Jurkat, Clone E6-1 (cell line): ENCODE results near the gene SLC4A4. TPM values are rescaled to one million over a fixed set of nuclear protein-coding genes. Genes with fewer than 3 reads are reported as not detected.

Experiments
- DNase-seq: peaks from one replicate; pipeline ENCODE4 v3.0.0-alpha.2; 2011; ENCODE audit warnings: low read depth, low spot score
- H3K4me3 ChIP-seq: 2 replicates; pipeline ENCODE4 v1.5.1; 2011; ENCODE audit warnings: mild to moderate bottlenecking, low read length, control low read depth, moderate library complexity
- polyA plus RNA-seq: library from polyadenylated mRNA; unstranded; fragments of >200 nt; gene quantifications from one replicate; pipeline ENCODE4 v1.2.1, GENCODE V29; 2012; ENCODE audit warnings: missing spikeins; ENCODE audit not compliant: insufficient read length, insufficient read depth

Gene SLC4A4
- polyA plus RNA-seq: not detected

DNA sequence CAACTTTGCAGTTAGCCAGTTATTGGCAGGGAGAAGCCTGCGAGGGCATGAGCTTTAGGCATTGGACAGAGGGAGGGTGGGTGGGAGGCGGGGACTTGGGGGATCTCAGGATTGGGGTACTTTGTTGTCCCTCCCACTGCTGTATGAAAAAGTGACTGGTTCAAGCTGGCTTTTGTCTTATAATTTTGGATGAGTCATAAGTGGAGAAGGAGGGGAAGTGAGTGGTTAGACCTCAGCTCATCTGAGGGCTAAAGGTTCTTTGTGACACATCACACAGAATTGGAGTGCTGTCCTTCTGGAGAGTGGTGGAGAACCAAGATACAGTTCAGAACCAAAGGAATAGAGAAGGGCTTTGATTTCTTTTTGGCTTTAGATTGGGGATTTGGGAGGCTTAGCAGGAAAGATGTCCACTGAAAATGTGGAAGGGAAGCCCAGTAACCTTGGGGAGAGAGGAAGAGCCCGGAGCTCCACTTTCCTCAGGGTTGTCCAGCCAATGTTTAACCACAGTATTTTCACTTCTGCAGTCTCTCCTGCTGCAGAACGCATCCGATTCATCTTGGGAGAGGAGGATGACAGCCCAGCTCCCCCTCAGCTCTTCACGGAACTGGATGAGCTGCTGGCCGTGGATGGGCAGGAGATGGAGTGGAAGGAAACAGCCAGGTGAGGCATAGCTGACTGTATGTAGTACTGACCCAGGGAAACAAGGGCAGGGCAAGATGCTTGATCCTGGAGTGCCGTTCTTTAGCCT lies at the start of gene SLC4A4:
Gene SLC4A4 (plus strand): TSS at position 175 of the 748 bp plus-strand sequence.
- peak; percentile 35 for DNase-seq
- no peak within 1 kb of the TSS for H3K4me3 ChIP-seq

DNA sequence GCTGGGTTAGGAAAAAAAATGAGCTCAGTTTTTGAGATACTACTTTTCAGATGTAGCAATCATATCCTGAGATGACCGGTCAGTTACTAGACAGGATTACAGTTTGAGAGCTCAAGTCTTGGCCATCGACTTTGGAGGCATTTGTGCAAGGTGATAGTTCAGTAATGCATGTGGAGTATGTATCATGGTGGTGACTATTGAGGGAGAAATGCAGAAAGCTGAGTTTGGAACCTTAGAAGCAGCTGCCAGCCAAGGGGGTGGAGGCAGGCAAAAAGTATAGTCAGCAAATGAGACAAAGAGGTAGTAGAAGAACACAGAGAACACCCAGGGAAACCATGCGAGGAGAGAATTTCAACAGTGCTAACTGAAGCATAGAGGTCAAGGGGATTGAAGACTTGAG lies 48.7 kb upstream of the SLC4A4 start:
- H3K4me3 ChIP-seq: no peak overlapping the region
- DNase-seq: no peak

DNA sequence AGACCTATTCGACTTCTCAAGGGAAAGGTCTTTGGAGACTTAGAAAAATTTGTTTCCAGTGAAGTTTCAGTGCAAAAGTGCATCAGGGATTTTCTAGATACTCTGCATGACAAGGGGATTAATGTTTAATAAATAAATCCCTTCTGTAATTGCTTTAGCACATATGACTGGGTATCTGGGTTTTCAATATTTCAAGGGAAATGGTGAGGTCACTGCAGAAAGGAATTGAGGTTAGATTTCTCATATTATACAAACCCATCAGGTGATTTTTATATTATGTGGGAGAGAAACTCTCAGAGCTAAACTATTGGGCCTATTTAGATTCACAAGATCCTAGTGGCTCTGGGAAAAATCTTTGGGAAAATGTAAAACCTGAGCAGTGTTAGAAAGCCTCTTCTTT lies 48.3 kb upstream of the SLC4A4 start:
- DNase-seq: no peak
- H3K4me3 ChIP-seq: no peak overlapping the region

DNA sequence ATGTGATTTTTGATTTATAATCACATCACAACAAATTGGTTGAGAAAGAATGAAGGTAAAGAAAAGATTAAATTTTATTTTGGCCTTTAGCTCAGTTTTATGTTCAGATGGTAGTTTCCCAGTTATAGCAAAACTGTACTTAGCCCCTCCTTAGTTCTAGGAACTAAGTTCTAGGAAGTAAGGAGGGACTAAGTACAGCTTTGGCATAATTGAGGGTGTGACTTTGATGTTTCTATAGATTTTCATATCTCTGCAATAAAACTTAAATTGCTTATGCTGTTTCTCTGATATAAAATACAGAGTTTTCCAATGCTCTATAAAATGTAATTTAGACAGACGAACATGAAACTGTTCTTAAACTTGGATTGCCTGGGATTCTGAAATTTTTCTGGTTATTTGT lies 46.6 kb upstream of the SLC4A4 start:
- no peak for DNase-seq

DNA sequence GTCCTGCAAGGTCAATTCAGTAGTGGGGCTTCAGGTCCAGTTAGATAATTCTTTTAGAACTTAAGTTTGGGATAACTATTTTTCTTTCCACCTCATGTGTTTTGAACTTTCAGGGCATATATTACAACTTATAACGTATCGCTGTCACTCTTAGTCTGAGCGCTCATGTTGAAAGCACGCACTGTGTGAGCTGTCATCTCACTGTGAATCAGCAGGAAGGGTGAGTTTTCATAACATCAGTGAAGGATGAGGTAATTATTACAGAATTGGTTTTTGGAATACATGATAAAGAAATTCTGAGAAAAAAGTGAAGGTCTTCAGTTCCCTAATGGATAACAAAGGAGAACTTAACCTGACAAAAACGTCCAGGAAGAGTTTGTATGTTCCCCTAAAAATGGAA lies 45.1 kb upstream of the SLC4A4 start:
- no peak for DNase-seq
- no peak overlapping the region for H3K4me3 ChIP-seq

More for the DNA sequence above, 46.6 kb upstream of the SLC4A4 start:
- no peak overlapping the region for H3K4me3 ChIP-seq

DNA sequence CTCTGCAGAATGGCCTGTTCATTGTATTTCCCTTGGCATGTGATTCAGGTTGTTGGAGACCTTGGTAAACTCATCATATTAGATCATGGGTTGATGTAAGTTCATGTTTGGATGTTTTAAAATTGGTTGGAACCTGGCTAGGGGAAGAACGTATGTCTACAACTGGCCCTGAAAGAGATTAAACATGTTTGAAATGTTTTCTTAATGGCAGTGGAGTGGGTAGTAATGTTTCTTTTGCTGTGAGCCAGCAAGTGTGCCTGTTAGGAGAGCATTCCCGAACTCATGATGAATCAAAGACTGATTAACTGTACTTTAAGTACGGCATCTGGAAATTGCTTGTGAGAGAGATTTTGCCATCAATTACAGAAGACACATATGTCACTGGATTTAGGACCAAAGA lies 44.5 kb upstream of the SLC4A4 start:
- no peak for DNase-seq
- no peak overlapping the region for H3K4me3 ChIP-seq

DNA sequence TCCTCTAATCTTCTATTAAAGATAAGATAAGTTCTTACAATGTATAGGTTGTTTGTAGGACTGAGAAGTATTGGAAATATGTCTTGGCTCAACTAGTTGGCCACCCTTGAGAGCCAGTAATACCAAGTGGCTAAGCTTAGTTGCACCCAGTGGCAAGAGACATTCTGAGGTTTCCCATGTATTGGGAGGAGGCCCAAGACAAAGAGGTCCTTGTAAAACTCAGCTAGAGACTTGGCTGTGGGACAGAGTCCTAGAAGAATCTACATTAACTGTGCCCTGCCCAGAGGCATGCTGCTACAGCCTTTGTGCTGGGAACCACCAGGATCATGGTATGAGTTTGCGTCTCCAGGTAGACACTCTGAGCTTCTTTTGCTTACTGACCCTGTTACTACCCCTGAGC lies 41.9 kb upstream of the SLC4A4 start:
- H3K4me3 ChIP-seq: no peak overlapping the region
- DNase-seq: no peak

DNA sequence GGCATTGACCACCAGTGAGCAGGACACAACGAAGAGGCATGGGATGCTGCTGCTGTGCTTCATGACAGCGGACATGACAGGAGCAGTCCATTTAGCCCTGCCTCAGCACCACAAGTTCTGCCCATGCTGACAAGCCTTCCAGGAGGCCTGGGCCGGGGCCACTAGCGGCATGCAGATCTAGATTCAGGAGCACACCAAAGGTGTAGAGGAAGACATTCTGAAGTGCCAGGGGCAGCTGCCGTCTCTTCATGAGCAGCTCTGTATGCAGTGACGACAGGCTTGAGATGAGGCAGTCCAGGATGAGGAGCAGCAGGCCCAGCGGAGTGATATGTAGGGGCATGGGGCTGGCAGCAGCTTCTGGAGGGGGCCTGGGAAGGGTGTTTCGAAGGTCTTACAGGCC lies 38.5 kb upstream of the SLC4A4 start:
- no peak overlapping the region for H3K4me3 ChIP-seq
- no peak for DNase-seq

DNA sequence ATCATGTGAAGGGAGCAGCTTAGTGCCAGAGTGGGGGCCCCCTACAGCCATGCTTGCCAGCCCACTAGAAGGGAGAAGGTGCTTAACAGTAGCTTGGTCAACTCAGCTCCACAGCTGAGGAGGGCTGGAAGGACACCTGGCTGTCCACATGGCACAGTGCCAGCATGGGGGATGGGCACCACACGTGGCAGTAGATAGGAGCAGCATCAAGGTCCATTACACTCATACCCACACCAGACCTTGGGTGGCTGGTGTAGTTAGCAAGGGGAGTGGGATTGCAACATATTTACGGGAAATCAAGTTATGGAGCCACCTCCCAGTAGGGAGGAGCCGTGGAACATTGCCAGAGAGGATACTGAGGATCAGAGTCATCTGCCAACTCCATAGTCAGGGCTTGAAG lies 37.9 kb upstream of the SLC4A4 start:
- DNase-seq: no peak

DNA sequence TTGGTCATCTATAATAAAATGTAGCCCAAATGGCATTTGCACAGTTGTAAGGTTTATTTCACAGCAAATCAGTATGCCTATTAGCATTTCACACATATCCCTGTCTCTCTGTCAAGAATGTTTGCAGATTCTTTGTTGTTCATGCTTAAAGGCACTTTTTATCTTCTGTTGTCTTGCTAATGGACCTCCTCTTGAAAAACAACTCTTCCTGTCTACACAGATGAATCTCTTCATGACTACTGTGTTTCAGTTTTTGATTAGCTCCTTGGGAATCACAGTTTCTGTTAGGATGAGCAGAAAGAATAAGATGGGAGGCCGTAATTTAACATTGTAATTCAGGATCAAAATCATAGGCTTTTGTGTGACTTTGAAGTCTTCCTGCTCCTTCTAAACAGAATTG lies 35.5 kb upstream of the SLC4A4 start:
- H3K4me3 ChIP-seq: no peak overlapping the region
- DNase-seq: no peak

More for the DNA sequence above, 37.9 kb upstream of the SLC4A4 start:
- H3K4me3 ChIP-seq: no peak overlapping the region

DNA sequence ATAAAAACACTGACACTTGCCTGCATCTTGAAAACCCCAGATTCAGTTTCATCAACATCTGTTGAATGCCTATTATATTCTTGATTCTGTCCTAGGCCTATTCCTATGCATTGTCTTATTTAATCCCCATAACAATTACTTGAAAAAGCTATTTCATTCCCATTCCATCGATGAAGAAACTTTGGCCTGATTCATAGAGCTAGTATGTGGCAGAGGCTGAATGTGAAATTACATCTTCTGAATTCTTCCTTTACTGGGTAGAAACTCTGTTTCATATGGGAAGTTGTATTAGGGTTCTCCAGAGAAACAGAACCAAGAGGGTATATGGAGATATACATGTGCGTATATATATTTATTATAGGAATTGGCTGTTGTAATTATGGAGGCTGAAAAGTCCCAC lies 35.0 kb upstream of the SLC4A4 start:
- DNase-seq: no peak
- no peak overlapping the region for H3K4me3 ChIP-seq

DNA sequence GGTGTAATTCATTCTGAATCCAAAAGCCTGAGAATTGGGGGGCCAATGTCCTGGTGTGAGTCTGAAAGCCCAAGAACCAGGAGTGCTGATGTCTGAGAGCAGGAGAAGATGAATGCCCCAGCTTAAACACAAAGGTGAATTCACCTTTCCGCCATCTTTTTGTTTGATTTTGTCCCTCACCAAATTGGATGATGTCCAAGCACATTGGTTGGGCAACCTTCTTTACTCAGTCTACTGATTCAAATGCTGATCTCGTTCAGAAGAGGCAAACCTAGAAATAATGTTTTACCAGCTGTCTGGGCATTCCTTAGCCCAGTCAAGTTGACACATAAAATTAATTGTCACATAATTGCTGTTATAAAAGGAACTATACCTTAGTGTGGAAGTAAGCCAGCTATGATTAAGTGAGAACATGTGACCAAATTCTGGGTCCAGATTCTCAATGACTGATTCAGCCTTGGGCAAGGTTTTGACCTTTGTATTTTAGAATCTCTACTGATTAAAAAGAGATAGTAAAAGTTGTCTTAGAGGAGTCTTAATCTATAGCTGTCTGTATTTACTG lies 34.5 kb upstream of the SLC4A4 start:
- no peak for DNase-seq
- H3K4me3 ChIP-seq: no peak overlapping the region

DNA sequence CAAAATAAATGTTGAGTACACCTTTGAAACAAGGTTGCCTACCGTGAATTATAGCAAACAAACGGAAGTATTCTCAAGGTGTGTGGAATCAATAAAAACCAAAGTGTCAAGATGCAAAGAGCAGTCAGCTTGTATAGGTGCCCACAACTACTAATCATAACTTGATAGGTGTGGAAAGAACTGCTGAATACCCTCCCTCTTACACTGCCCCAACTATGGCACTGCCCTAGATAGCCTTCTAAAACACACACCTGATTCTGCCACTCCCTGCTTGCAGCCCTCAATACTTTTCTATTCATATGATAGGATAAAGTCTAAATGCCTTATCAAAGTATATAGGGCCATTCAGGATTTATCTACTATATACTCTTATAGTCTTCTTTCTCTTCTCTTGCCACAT lies 31.1 kb upstream of the SLC4A4 start:
- no peak overlapping the region for H3K4me3 ChIP-seq
- DNase-seq: no peak

DNA sequence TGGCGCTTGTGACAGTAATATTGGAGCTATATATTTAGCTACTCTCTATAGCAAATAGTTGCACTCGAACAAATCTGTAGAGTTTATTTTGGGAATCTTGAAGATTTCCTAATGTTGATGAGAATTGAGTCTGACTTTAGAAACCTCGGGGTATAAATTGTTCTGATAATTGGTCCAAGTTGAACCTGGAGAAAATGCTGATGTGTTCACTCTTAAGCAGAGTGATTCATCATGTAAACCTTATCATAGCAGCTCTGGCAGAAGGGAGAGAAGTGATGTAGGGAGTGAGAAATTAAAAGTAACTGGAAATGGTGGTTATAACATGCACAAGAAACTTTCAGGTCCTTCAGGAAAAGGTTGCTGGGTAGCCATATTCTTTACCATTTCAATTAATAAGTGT lies 16.4 kb upstream of the SLC4A4 start:
- no peak for DNase-seq
- H3K4me3 ChIP-seq: no peak overlapping the region

DNA sequence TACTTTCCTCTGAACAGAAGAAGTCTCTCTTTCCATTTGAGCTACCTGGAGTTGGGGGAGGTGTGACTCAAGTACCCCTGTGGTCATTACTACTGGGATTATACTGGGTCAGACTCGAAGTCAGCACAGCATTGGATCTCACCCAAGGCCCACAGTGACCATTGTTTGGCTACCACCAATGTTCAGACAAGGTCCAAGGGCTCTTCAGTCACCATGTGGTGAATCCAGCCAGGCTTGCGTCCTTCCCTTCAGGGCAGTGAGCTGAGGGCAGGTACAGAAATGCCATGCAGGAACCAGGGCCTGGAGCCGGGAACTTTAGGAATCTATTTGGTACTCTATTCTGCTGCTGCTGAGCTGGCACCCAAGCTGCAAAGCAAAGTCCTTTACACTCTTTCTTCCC lies 5.5 kb upstream of the SLC4A4 start:
- H3K4me3 ChIP-seq: no peak overlapping the region
- DNase-seq: no peak

DNA sequence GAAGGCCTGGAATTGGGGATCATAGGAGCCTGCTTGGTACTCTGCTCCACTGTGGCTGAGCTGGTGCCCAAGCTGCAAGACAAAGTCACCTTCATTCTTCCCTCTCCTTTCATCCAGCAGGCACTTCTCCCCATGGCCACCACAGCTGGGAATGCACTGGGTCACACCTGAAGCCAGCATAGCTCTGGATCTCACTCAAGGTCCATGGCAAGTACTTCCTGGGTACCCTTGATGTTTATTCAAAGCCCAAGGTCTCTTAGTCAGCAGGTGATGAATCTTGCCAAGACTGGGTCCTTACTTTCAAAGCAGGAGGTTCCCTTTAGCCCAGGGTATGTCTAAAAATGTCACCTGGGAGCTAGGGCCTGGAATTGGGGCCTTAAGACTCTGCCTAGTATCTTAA lies 4.9 kb upstream of the SLC4A4 start:
- no peak for DNase-seq

DNA sequence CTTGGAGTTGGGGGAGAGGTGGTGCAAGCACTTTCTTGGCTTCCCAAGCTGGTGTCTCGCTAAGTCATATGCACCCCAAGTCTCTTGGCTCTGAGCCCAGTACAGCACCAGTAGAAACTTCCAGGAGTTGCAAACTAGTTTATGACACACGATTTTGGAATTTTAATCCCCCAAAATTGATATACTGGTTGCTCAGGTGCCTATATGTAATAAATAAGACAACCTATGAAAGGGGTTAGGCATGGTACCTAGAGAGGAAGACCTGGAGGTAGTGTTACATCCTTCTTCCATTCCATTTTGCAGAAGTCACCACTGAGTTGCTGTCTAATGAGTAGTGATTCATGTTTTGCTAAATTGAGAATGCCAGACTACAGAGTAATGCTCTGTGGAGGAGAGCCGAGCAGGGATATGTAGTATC lies 4.3 kb upstream of the SLC4A4 start:
- no peak overlapping the region for H3K4me3 ChIP-seq
- no peak for DNase-seq

More for the DNA sequence above, 4.9 kb upstream of the SLC4A4 start:
- H3K4me3 ChIP-seq: no peak overlapping the region

DNA sequence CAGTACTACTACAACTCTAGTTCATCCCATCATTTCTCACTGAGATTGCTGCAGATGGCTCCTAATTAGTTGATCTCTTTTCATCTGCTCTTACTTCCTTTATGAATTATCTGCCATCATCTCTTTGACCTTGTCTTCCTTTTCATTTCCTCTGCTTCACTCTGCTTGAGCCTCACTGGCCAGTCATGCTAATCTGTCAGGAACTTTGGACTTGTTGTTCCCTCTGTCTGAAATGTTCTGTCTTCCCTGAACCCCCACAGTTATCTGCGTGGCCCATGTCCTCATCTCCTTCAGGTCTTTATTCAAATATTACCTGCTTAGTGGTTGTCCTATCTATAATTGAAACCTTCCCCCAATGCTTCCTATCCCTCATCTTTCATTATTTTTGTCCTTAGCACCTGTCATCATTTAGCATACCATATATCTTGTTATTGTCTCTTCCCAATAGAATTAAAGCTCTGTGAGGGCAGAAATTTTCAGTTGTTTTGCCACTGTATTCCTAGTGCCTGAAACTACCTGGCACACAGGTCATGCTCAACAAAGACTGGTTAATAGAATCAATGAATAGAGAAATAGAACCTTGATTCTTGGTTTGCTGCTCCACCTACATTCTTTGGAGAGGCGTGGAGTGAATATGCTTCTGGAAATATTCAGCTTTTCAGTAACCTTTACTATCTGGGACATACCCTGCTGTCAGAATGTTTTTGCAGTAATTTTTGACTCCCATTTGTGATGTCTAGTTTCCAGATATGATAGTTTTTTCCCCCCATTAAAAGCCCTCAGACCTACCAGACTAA lies 5.0 kb downstream of the SLC4A4 start:
- H3K4me3 ChIP-seq: no peak overlapping the region
- DNase-seq: no peak

DNA sequence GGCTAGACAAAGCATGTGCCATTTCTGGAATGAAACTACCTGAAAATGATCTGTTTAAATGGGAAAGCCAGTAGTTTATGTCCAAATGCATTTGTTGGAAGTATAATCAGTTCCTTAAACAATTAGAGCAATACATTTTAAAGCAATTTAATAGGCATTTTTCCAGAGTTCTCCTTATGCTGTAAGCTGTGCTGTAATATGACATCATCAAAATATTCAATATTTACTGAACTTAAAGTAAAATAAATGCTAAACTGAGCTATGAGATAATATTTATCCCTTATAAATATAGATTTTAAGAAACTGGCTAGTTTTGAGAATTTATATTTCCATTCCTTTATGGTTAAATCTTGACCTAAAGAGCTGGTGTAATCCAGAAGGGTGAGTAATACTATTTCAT lies 7.9 kb downstream of the SLC4A4 start:
- no peak for DNase-seq
- no peak overlapping the region for H3K4me3 ChIP-seq

DNA sequence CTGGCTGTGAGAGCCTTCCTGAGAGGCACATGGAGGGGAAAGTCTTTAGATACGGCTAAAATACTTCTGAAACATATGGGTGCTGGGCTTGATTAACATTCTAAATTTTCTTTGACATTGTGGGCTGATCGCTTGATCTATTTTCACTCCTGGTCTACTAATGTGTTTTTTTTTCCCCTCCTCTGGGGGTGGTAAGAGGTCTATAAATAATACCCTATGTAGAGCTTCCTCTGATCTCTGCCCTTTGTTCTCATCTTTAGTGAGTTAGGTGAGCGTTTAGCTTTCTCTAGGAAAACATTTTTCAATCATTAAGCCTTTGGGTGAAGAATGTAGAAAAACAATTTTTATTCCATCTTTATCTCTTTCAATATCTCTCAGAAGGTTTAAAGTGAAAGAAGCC lies 9.8 kb downstream of the SLC4A4 start:
- DNase-seq: no peak
- no peak overlapping the region for H3K4me3 ChIP-seq
